GM12878 (cell line): Measurements from ENCODE around the gene ANXA4. TPM values are rescaled to one million over a fixed set of nuclear protein-coding genes. Genes with fewer than 3 reads are reported as not detected.

Experiments
- BCL11A ChIP-seq: IDR thresholded peaks from 2 replicates; pipeline ENCODE4 v1.6.1; 2011; ENCODE audit warnings: low read depth, low read length
- BRCA1 ChIP-seq: IDR thresholded peaks from 2 replicates; pipeline ENCODE4 v1.6.1; 2011; ENCODE audit warnings: low read depth, low read length, improper control_type of control experiment
- CHD2 ChIP-seq: IDR thresholded peaks from 2 replicates; pipeline ENCODE4 v1.6.1; 2011; ENCODE audit warnings: low read depth, low read length, improper control_type of control experiment, borderline replicate concordance
- CHD4 ChIP-seq: fragments of 200-600 bp; sonication (generic); IDR thresholded peaks from 2 replicates; pipeline ENCODE4 v1.6.1; 2016; ENCODE audit warnings: mild to moderate bottlenecking
- IRF5 ChIP-seq: fragments of 450-650 bp; IDR thresholded peaks from 2 replicates; pipeline ENCODE4 v1.6.1; 2017; ENCODE audit warnings: borderline replicate concordance
- JUNB ChIP-seq: IDR thresholded peaks from 2 replicates; pipeline ENCODE4 v1.6.1; 2016; ENCODE audit warnings: antibody characterized with exemption, mild to moderate bottlenecking
- KDM1A ChIP-seq: fragments of 200-600 bp; sonication (generic); IDR thresholded peaks from 2 replicates; pipeline ENCODE4 v1.6.1; 2016; ENCODE audit warnings: borderline replicate concordance
- MAX ChIP-seq: IDR thresholded peaks from 2 replicates; pipeline ENCODE4 v1.6.1; 2012; ENCODE audit warnings: low read depth, low read length, improper control_type of control experiment
- MEF2A ChIP-seq: IDR thresholded peaks from 2 replicates; pipeline ENCODE4 v1.6.1; 2011; ENCODE audit warnings: low read depth, mild to moderate bottlenecking, low read length, moderate library complexity; ENCODE audit not compliant: insufficient read depth
- MEF2B ChIP-seq: fragments of 450-650 bp; IDR thresholded peaks from 2 replicates; pipeline ENCODE4 v1.6.1; 2018; ENCODE audit warnings: mild to moderate bottlenecking, moderate library complexity; ENCODE audit not compliant: partially characterized antibody, poor library complexity, severe bottlenecking
- POLR2A ChIP-seq: IDR thresholded peaks from 2 replicates; pipeline ENCODE4 v1.6.1; 2011; ENCODE audit warnings: low read depth, mild to moderate bottlenecking, low read length
- POU2F2 ChIP-seq: IDR thresholded peaks from 3 replicates; pipeline ENCODE4 v1.6.1; 2011; ENCODE audit warnings: low read depth, mild to moderate bottlenecking, low read length, borderline replicate concordance
- REST ChIP-seq: IDR thresholded peaks from 2 replicates; pipeline ENCODE4 v1.6.1; 2012; ENCODE audit warnings: mild to moderate bottlenecking, low read depth, low read length
- SMAD5 ChIP-seq: IDR thresholded peaks from 2 replicates; pipeline ENCODE4 v1.6.1; 2016; ENCODE audit warnings: antibody characterized with exemption, low read depth
- TARDBP ChIP-seq: IDR thresholded peaks from 2 replicates; pipeline ENCODE4 v1.6.1; 2016; ENCODE audit warnings: borderline replicate concordance
- TCF7 ChIP-seq: IDR thresholded peaks from 2 replicates; pipeline ENCODE4 v1.6.1; 2014; ENCODE audit warnings: antibody characterized with exemption, borderline replicate concordance
- ZZZ3 ChIP-seq: IDR thresholded peaks from 2 replicates; pipeline ENCODE4 v1.6.1; 2011; ENCODE audit warnings: low read depth; ENCODE audit not compliant: control insufficient read depth, insufficient read length
- polyA plus RNA-seq, 11 experiments: library from polyadenylated mRNA; depleted of rRNA in 4 of 11; unstranded in 6 of 11; stranded (reverse) in 5 of 11; fragments of >200 nt; fragmentation: Nextera tagmentation in 4 of 11; fragmentation: Illumina TruSeq in 1 of 11; extraction: Ambion mirVana in 4 of 11; extraction: Trizol in 1 of 11; gene quantifications; 1 replicate in 1 of 11; 2 replicates in 10 of 11; pipeline versions ENCODE4 v1.2.1 to v1.2.3, GENCODE V29; 2011 to 2016; ENCODE audit warnings: inconsistent platforms in 2 of 11, missing spikeins in 2 of 11, low read depth in 1 of 11
- total RNA-seq, 4 experiments: library from RNA; depleted of rRNA in 3 of 4; stranded (reverse); fragments of >200 nt in 3 of 4; fragmentation: Illumina TruSeq in 1 of 4; extraction: Trizol in 1 of 4; gene quantifications; 2 replicates each; pipeline versions ENCODE4 v1.2.1 to v1.2.3, GENCODE V29; 2013 to 2021
- TF ChIP-seq, protein P1 (sequence below): IDR thresholded peaks from 2 replicates; pipeline ENCODE4 v1.6.1; 2012; ENCODE audit warnings: improper control_type of control experiment, low read depth, low read length; ENCODE audit not compliant: insufficient replicate concordance
- TF ChIP-seq, protein P2 (sequence below): IDR thresholded peaks from 2 replicates; pipeline ENCODE4 v1.6.1; 2012; ENCODE audit warnings: low read depth, low read length, improper control_type of control experiment

ANXA4 gene
- total and polyA plus RNA-seq, 10 of the 15 experiments (the other 5 are each of a cell fraction or from before 2014, with no cell fraction given): 16.3 to 97.2 (median 71.0) TPM

- peak; percentile 64; the same call in 2 of the 3 replicates for TF ChIP-seq POU2F2
- no peak for TF ChIP-seq MEF2A
- no peak for TF ChIP-seq TARDBP
- TF ChIP-seq, protein P1, sequence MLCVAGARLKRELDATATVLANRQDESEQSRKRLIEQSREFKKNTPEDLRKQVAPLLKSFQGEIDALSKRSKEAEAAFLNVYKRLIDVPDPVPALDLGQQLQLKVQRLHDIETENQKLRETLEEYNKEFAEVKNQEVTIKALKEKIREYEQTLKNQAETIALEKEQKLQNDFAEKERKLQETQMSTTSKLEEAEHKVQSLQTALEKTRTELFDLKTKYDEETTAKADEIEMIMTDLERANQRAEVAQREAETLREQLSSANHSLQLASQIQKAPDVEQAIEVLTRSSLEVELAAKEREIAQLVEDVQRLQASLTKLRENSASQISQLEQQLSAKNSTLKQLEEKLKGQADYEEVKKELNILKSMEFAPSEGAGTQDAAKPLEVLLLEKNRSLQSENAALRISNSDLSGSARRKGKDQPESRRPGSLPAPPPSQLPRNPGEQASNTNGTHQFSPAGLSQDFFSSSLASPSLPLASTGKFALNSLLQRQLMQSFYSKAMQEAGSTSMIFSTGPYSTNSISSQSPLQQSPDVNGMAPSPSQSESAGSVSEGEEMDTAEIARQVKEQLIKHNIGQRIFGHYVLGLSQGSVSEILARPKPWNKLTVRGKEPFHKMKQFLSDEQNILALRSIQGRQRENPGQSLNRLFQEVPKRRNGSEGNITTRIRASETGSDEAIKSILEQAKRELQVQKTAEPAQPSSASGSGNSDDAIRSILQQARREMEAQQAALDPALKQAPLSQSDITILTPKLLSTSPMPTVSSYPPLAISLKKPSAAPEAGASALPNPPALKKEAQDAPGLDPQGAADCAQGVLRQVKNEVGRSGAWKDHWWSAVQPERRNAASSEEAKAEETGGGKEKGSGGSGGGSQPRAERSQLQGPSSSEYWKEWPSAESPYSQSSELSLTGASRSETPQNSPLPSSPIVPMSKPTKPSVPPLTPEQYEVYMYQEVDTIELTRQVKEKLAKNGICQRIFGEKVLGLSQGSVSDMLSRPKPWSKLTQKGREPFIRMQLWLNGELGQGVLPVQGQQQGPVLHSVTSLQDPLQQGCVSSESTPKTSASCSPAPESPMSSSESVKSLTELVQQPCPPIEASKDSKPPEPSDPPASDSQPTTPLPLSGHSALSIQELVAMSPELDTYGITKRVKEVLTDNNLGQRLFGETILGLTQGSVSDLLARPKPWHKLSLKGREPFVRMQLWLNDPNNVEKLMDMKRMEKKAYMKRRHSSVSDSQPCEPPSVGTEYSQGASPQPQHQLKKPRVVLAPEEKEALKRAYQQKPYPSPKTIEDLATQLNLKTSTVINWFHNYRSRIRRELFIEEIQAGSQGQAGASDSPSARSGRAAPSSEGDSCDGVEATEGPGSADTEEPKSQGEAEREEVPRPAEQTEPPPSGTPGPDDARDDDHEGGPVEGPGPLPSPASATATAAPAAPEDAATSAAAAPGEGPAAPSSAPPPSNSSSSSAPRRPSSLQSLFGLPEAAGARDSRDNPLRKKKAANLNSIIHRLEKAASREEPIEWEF: no peak
- TF ChIP-seq CHD4: no peak
- no peak for TF ChIP-seq REST
- peak; percentile 6 for TF ChIP-seq MEF2B
- no peak; the same call in 1 of the 2 replicates for TF ChIP-seq TCF7
- TF ChIP-seq MAX: peak; percentile 83
- TF ChIP-seq BCL11A: 0 out of 2 replicates have a peak, but pooled peaks have one; percentile 4
- no peak for TF ChIP-seq ZZZ3
- TF ChIP-seq IRF5: no peak; the same call in 1 of the 2 replicates
- peak; percentile 93 for TF ChIP-seq POLR2A
- TF ChIP-seq, protein P2, sequence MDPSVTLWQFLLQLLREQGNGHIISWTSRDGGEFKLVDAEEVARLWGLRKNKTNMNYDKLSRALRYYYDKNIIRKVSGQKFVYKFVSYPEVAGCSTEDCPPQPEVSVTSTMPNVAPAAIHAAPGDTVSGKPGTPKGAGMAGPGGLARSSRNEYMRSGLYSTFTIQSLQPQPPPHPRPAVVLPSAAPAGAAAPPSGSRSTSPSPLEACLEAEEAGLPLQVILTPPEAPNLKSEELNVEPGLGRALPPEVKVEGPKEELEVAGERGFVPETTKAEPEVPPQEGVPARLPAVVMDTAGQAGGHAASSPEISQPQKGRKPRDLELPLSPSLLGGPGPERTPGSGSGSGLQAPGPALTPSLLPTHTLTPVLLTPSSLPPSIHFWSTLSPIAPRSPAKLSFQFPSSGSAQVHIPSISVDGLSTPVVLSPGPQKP: no peak
- no peak for TF ChIP-seq JUNB
- no peak for TF ChIP-seq KDM1A
- TF ChIP-seq SMAD5: peak; percentile 61; the same call in 1 of the 2 replicates
- peak; percentile 36 for TF ChIP-seq CHD2
- no peak for TF ChIP-seq BRCA1
Observed at GRCh38 chr2:69829256-69830044, 87.5 kb downstream of the ANXA4 start, which contains the start of gene GMCL1 (continued).
